Liver (tissue), 3 donors: ENCODE measurements around the gene C11orf24.

Experiments used
- CTCF ChIP-seq: fragments of 150-350 bp; IDR thresholded peaks from 2 replicates; pipeline ENCODE4 v1.5.1; 2017; ENCODE audit warnings: improper control_type of control experiment, low read depth, low read length; ENCODE audit not compliant: missing input control
- GABPA ChIP-seq, 2 donors: IDR thresholded peaks in 1 of 2; conservative IDR thresholded peaks in 1 of 2; 2 replicates each; pipeline ENCODE4 v1.6.1; 2016; ENCODE audit warnings: antibody characterized with exemption in 2 of 2, mild to moderate bottlenecking in 1 of 2, moderate library complexity in 1 of 2
- JUND ChIP-seq, 2 donors: IDR thresholded peaks; 2 replicates each; pipeline ENCODE4 v1.6.1; 2016; ENCODE audit warnings: antibody characterized with exemption in 2 of 2
- donor health status: healthy.
- donor health status: healthy.

- TF ChIP-seq CTCF (no peak), GABPA (IDR thresholded peaks at IDR 0.05 in 1 of 2, conservative IDR thresholded peaks at IDR 0.05 in 1 of 2) (no peak), JUND (IDR thresholded peaks at IDR 0.05) (no peak)
These were observed 41.2 kb upstream of the C11orf24 start for GRCh38 chr11:68312780-68313573.
